ENCODE measurements around the gene CYP26A1.
"Not testable (repeated sequence)": the region's sequence is repeated elsewhere in the genome, so short reads cannot be mapped to it uniquely, and the experiment has no call there.

CYP26A1 gene

GRCh38 chr10:93081834-93082233, 8.1 kb downstream of the CYP26A1 start:
- no peak for DNase-seq

- DNase-seq: no peak
These were observed 10.2 kb downstream of the CYP26A1 start for GRCh38 chr10:93083743-93084539.

DNA sequence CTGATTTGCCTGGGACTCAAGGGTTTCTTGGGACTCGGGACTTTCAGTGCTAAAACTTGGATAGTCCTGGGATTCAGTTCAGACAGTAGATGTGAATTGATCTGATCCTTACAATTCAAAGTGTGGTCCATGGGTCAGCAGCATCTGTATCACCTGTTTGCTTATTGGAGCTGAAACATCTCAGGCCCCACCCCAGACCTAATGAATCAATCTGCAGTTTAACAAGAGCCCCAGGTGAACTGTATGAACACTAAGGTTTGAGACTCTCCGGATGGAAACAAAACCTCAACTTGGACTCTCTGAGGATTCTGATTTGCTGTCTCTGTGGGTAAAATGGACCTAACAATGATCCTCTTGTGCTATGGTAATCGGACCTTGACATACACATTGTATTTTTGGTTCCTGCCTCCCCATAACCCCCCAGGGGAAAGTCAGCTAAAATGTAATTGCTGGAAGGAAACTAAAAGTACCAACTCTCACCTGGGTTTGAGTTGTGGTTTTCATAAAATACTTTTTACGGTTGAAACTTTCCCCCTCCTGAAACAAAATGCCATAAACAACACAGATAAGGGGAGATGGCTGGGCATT, 11.7 kb downstream of the CYP26A1 start:
- no peak for DNase-seq

GRCh38 chr10:93086289-93086688, 12.6 kb downstream of the CYP26A1 start:
- DNase-seq: no peak

DNA sequence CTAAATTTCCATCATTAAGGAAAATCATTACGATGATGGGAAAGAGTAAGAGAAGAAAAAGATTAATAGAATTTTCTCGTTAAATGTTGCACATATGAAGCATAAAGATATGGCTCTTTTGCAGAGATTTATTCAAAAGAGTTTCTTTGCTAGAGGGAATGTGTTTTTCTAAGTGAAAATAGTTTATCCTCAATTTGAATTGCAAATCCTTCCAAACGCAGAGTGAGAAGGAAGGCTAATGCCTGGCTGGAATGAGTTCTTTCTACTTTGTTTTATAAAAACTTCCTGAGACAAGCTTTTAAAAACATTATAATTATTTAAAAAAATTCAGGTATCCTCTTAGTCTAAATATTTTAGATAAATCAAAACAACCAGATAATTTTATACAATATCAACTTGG, 14.2 kb downstream of the CYP26A1 start:
- DNase-seq: no peak

GRCh38 chr10:93088466-93088865, 14.8 kb downstream of the CYP26A1 start:
- no peak for DNase-seq

DNA sequence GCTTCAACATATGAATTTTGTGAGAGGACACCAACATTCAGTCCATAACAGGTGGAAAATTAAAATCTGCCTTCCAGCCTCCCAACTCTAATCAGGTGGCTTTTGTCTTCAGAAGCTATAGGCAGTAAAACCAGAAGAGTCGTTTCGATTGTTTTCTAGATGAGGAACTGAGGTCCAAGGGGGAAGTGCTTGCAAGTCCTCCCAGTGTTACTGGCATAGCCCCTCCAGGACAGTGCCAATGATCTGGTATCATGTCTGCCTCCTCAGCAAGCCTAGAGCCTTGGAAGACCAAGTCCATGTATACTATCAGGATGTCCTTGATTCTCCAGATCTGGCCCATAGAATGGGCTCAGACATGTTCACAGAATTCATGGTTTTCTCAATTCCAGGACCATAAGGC, 16.9 kb downstream of the CYP26A1 start:
- DNase-seq: no peak

DNA sequence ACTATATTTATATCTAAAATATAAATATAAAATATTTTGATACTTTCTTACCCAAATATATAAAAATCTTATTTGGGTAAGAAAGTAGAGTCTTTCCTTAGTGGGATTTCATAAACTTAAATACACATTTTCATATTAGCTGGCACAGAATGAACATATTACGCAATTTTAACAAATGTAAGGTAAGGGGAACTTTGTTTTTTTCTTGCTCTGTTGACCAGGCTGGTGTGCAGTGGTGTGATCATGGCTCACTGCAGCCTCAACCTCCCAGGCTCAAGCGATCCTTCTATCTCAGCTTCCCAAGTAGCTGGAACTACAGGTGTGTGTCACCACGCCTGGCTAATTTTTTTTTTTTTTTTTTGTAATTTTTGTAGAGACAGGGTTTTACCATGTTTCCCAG, 18.3 kb downstream of the CYP26A1 start:
- no peak for DNase-seq

- DNase-seq: no peak
These were observed 21.5 kb downstream of the CYP26A1 start for GRCh38 chr10:93095225-93095624.

- no peak for DNase-seq
These were observed 23.2 kb downstream of the CYP26A1 start for GRCh38 chr10:93096901-93097300.

- DNase-seq: no peak
These were observed 23.7 kb downstream of the CYP26A1 start for GRCh38 chr10:93097386-93097785.

GRCh38 chr10:93098816-93099215, 25.1 kb downstream of the CYP26A1 start:
- no peak for DNase-seq

DNA sequence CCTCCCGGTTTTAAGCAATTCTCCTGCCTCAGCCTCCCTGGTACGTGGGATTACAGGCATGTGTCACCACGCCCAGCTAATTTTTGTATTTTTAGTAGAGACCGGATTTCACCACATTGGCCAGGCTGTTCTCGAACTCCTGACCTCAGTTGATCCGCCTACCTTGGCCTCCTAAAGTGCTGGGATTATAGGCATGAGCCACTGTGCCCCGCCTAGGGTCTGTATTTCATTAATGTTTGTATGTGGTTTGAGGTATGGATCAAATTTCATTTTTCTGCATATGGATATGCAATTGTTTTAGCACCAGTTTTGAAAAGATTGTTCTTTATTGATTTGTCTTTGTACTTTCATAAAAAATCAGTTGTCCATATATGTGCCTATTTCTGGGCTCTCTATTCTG, 26.0 kb downstream of the CYP26A1 start:
- no peak for DNase-seq

DNA sequence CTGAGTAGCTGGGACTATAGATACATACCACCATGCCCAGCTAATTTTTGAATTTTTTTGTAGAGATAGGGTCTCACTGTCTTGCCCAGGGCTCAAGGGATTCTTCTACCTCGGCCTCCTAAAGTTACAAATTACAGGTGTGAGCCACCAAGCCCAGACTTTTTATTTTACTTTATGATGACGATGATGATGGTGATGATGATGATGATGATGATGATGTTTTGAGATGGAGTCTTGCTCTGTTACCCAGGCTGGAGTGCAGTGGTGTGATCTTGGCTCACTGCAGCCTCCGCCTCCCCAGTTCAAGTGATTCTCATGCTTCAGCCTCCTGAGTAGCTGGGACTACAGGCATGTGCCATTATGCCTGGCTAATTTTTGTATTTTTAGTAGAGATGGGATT, 27.5 kb downstream of the CYP26A1 start:
- DNase-seq: not testable (repeated sequence)

DNA sequence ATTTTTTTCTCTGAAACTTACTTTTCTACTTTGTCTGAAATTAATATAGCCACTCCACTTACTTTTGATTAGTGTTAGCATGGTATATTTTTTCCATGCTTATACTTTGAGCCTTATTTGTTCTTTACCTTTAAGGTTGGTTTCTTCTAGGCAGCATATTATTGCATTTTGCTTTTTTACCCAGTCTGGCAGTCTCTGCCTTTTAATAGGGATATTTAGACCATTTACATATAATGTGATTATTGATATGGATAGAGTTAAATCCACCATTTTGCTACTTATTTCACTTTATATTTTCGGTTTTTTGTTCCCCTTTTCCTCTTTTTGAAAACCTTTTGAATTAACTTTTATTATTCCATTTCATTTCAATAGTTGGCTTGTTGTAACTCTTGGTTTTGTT, 30.3 kb downstream of the CYP26A1 start:
- DNase-seq: no peak

DNA sequence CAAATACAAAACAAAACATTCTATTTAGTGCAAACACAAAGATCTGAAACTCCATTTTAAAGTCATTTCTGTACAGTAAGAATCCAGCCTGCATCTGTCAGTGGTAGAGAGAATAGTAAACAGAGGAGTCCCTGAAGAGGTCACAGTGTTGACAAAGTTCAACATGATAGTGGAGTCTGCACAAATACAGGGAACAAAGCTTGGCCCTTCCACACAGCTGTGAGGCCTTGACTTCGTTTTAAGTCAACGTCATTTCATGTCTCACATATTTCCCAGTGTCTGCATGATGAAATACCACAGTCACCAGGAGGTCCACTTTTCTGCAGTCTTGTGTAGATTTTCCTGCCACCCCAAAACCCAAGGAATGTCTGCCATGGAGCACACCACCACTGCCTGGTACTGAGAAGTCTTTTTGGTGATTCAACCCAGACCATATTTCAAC, 33.0 kb downstream of the CYP26A1 start:
- peak in 1 of 2 experiments; percentile 58 for DNase-seq

- DNase-seq: no peak
These were observed 36.9 kb downstream of the CYP26A1 start for GRCh38 chr10:93110472-93111146.

DNA sequence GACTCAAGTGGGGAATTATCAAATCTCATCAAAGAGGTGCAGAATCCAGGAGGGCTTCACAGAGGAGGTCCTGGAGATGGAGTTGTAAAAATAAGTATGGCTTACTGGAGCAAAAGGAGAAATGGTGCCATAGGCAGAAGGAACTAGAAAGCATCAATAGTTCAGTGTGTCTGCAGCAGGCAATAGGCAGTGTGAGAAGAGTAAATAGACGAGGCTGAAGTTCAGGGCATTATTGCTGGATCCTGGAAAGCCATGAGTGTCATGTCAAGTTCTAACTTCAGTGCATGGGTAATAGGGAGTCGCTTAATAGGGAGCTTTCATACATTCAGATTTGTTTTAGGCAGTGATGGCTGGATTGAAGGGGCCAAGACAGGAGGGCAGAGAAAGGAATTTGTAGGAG, 39.3 kb downstream of the CYP26A1 start:
- DNase-seq: no peak

DNA sequence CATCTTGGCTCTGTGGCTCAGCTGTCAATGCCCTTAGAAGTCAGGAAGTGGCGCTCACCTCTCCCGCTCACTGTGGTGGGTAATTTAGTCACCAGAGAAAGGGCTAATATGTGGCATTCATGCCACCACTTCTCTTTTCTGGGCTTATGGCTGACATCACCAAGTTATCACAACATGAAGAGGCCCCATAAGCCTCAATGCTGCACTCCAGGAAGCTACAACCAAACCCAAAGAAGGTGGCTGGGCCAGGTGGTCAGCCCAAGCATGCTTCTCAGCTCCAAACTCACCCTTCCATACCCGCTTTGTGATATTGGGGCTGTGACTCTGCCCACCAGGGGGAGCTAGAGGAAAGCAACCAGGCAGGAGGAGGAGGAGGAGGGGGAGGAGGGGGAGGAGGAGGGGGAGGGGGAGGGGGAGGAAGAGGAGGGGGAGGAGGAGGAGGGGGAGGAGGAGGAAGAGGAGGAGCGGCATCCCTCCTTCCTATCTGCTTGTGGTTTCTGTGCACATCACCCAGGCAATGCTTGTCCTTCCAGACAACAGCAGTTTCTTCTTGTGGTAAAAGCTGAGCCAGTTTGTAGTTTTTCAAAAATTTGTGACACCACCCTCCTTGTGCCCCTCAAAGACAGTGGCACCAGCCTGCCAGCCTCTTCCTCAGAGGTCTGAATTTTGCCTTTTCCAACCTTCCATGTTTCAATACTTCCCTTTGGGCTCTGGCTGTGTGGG, 42.1 kb downstream of the CYP26A1 start:
- peak; percentile 1 to 56 for DNase-seq

DNA sequence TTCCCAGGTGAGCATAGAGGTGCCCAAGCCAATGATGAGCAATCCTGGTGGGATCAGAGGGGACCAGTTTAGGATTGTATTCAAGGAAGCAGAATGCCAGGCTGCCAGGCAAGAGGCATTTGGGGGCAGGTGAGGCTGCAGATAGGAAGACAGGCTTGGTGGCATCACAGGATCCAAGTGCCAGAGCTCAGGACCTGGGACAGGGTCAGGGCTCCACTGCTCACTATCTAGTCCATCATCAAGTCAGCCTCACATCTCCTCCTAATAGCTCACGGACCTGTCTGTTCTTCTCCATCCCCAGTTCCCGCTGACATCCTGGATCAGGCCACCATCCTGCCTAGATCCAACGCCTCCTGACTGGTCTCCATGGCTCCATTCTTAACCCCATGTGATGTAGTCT, 47.6 kb downstream of the CYP26A1 start:
- DNase-seq: no peak

DNA sequence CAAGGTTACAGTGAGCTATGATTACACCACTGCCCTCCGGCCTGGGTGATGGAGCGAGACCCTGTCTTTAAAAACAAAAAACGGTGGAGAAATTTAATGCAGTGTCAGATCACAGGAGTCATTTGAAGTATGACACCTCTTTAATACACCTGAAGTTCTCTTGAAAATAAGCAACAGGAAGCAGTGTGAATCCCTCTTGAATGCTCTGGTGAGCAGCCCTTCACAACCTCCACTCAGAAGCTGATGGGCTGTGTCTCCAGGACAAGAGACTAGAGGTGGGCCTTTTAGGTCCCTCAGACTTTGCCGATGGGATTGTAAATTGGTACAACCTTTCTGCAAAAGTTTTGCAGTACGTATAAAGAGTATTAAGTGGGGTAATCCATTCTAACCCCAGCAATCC, 50.1 kb downstream of the CYP26A1 start:
- no peak for DNase-seq

DNA sequence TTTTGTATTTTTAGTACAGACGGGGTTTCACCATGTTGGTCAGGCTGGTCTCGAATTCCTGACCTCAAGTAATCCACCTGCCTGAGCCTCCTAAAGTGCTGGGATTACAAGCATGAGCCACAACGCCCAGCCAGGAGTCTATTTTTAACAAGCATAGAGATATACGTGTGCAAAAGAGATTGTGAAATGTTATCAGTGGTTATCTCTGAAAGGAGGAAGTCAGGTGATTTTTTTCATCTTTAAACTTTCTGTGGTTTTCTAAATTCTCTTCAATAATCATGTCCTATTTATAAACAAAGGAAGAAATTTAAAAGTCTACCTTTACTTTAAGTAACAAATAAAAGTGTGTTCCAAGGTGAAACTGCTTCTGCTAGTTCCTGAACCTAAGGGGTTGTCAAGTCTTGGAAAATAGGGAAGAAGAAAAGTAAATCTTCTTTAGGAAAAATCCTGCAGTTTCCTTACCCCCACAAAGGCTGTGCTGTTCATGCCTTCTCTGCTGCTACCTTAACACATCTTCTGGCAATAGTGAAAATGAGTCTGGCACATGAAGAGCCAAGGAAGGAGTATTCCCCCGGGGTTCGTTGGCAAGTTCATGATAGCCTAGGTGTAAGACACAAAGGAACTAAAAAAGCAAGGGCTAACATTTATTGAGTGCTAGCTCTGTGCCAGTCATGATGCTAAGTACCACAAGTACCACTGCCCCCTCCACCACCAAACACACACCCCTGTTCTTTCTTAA, 51.1 kb downstream of the CYP26A1 start:
- no peak for DNase-seq

DNA sequence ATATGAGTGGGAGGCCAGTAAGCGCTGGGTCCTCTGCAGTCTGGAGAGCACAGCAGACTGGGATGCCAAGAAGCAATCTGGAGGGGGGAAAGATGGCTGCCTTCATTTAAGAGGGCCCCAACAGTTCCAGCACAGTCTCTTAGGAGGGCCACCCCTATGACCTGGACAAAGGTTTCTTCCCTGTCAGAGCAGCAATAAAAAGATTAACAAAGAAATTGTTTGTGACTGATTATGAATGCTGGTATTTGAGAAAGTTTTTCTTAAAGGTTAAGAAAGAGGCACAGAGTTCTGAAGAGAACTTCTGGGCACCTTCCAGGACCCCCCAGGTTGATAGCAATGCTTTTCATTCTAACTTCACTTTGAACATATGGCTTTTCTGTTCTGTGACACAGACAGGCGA, 52.3 kb downstream of the CYP26A1 start:
- no peak for DNase-seq

Data from NCI-H1930 (cell line).